CD14-positive monocyte (primary cell): ENCODE results near the gene LRRC37A. TPM values are rescaled to one million over a fixed set of nuclear protein-coding genes. Genes with fewer than 3 reads are reported as not detected.
"Not testable (repeated sequence)": the region's sequence is repeated elsewhere in the genome, so short reads cannot be mapped to it uniquely, and the experiment has no call there.

Experiments used
- DNase-seq, 3 donors: peaks; one replicate each; pipeline ENCODE4 v3.0.0-alpha.2; 2011 to 2022
- H2AFZ ChIP-seq: 2 replicates; pipeline ENCODE4 v1.6.0; 2012; ENCODE audit warnings: mild to moderate bottlenecking, low read depth, low read length, inconsistent platforms; ENCODE audit not compliant: insufficient read depth, poor library complexity, severe bottlenecking
- H3K27ac ChIP-seq, 2 donors: 1 replicate in 1 of 2; 2 replicates in 1 of 2; pipeline ENCODE4 v1.5.1; 2012 to 2013; ENCODE audit warnings: low read length in 2 of 2, control low read depth in 1 of 2, inconsistent platforms in 1 of 2, low read depth in 1 of 2, mild to moderate bottlenecking in 1 of 2
- H3K27me3 ChIP-seq, 2 donors: one replicate each; pipeline versions ENCODE4 v1.6.0 to v1.6.1; 2011 to 2013; ENCODE audit warnings: low read length in 2 of 2; ENCODE audit not compliant: control insufficient read depth in 2 of 2, insufficient read depth in 2 of 2
- H3K36me3 ChIP-seq, 2 donors: replicated peaks in 1 of 2; 1 replicate in 1 of 2; 2 replicates in 1 of 2; pipeline versions ENCODE4 v1.5.1 to v1.6.1; 2012 to 2013; ENCODE audit warnings: low read length in 2 of 2, control low read depth in 1 of 2, inconsistent platforms in 1 of 2, mild to moderate bottlenecking in 1 of 2; ENCODE audit not compliant: insufficient read depth in 2 of 2, control insufficient read depth in 1 of 2
- H3K4me1 ChIP-seq, 2 donors: 1 replicate in 1 of 2; 2 replicates in 1 of 2; pipeline versions ENCODE4 v1.5.1 to v1.6.1; 2012 to 2013; ENCODE audit warnings: low read length in 2 of 2, control low read depth in 1 of 2, inconsistent platforms in 1 of 2, mild to moderate bottlenecking in 1 of 2, moderate library complexity in 1 of 2; ENCODE audit not compliant: insufficient read depth in 2 of 2, control insufficient read depth in 1 of 2
- H3K4me2 ChIP-seq: replicated peaks from 2 replicates; pipeline ENCODE3; 2012; ENCODE audit warnings: low read length, moderate library complexity, mild to moderate bottlenecking; ENCODE audit not compliant: poor library complexity, severe bottlenecking; ENCODE audit errors: extremely low read depth
- H3K4me3 ChIP-seq, 3 experiments: fragments of 200-600 bp in 1 of 3; sonication (generic) in 1 of 3; replicated peaks in 1 of 3; 1 replicate in 2 of 3; 2 replicates in 1 of 3; pipeline ENCODE4 v1.5.1; 2011 to 2013; ENCODE audit warnings: low read length in 3 of 3, mild to moderate bottlenecking in 3 of 3, control low read depth in 2 of 3, low read depth in 2 of 3, inconsistent platforms in 1 of 3, moderate library complexity in 1 of 3
- H3K79me2 ChIP-seq: 2 replicates; pipeline ENCODE4 v1.6.0; 2012; ENCODE audit warnings: mild to moderate bottlenecking, control low read depth, inconsistent platforms, low read length, moderate library complexity; ENCODE audit not compliant: insufficient read depth
- H3K9ac ChIP-seq: 2 replicates; pipeline ENCODE4 v1.6.0; 2017; ENCODE audit warnings: low read length, mild to moderate bottlenecking; ENCODE audit not compliant: insufficient read depth, poor library complexity, severe bottlenecking
- H3K9me3 ChIP-seq, 2 donors: replicated peaks in 1 of 2; 1 replicate in 1 of 2; 2 replicates in 1 of 2; pipeline versions ENCODE4 v1.5.1 to v1.6.1; 2012 to 2013; ENCODE audit warnings: low read length in 2 of 2, control low read depth in 1 of 2; ENCODE audit not compliant: control insufficient read depth in 1 of 2, insufficient read depth in 1 of 2
- H4K20me1 ChIP-seq: 2 replicates; pipeline ENCODE4 v1.6.0; 2012; ENCODE audit warnings: mild to moderate bottlenecking, low read length, control low read depth, moderate library complexity; ENCODE audit not compliant: insufficient read depth
- H3K27ac Mint-ChIP-seq, 7 donors: one replicate each; pipeline ENCODE4 v1.8.0; 2020; ENCODE audit warnings: mild to moderate bottlenecking in 7 of 7, mixed read lengths in 7 of 7, moderate library complexity in 6 of 7, inconsistent platforms in 2 of 7
- H3K27me3 Mint-ChIP-seq, 3 donors: one replicate each; pipeline ENCODE4 v1.8.0; 2021 to 2022; ENCODE audit warnings: low read depth in 3 of 3, mild to moderate bottlenecking in 3 of 3, mixed read lengths in 3 of 3, moderate library complexity in 3 of 3, inconsistent platforms in 1 of 3
- H3K36me3 Mint-ChIP-seq, 2 donors: one replicate each; pipeline ENCODE4 v1.8.0; 2020; ENCODE audit warnings: mixed read lengths in 2 of 2, inconsistent platforms in 1 of 2, mild to moderate bottlenecking in 1 of 2
- H3K4me1 Mint-ChIP-seq: one replicate; pipeline ENCODE4 v1.8.0; 2020; ENCODE audit warnings: mild to moderate bottlenecking, mixed read lengths
- H3K4me3 Mint-ChIP-seq, 2 donors: one replicate each; pipeline ENCODE4 v1.8.0; 2020; ENCODE audit warnings: mild to moderate bottlenecking in 2 of 2, mixed read lengths in 2 of 2, moderate library complexity in 1 of 2
- H3K9me3 Mint-ChIP-seq, 7 donors: one replicate each; pipeline ENCODE4 v1.8.0; 2020 to 2022; ENCODE audit warnings: mixed read lengths in 7 of 7, mild to moderate bottlenecking in 6 of 7, moderate library complexity in 6 of 7, inconsistent platforms in 2 of 7
- WGBS: methylation state at CpG from one replicate; pipeline ENCODE4 v1.1.5; 2013; ENCODE audit warnings: missing lambda C conversion rate; ENCODE audit not compliant: insufficient coverage; 5-methylcytosine and 5-hydroxymethylcytosine counted together
- intact Hi-C, 2 donors: fragments of 100-400 bp; cut with micrococcal nuclease; formaldehyde crosslinking; loops; one replicate each; pipeline versions ENCODE4 v1.15.0 to v1.15.1; 2023
- polyA plus RNA-seq, 3 donors: library from polyadenylated mRNA; depleted of rRNA in 1 of 3; unstranded in 2 of 3; stranded (reverse) in 1 of 3; fragments of 300-500 nt in 2 of 3; fragments of >200 nt in 1 of 3; fragmentation: Illumina TruSeq in 2 of 3; gene quantifications; 1 replicate in 2 of 3; 2 replicates in 1 of 3; pipeline ENCODE4 v1.2.3, GENCODE V29; 2012 to 2021
- TF ChIP-seq, protein P1 (sequence below): fragments of 200-600 bp; IDR thresholded peaks from one replicate; pipeline ENCODE4 v1.8.0; 2022; ENCODE audit warnings: antibody characterized with exemption, mild to moderate bottlenecking

The LRRC37A gene
- polyA plus RNA-seq, 3 donors, result 0.23 to 2.1 (median 0.38) TPM

DNA sequence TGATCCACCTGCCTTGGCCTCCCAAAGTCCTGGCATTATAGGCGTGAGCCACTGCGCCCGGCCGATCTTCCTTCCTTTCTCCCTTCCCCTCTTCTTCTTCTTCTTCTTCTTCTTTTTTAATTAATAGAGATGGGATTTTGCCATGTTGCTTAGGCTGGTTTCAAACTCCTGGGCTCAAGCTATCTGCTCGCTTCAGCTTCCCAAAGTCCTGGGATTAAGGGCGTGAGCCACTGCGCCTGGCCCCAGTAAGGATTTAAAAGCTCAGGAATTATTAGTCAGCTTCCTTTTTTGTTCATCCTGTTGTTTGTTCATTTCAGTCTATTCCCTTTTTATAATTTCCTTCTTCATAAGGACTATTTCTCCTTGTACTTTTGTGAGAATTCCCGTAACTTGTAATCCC is 32.7 kb upstream of the LRRC37A start:
- H3K4me3 Mint-ChIP-seq, result peak overlapping the region in 1 of 2 donors; percentile 61
- no peak for DNase-seq
- no peaks in the 10 kb centered on the region for H3K9me3 ChIP-seq
- H3K9ac ChIP-seq, result no peak overlapping the region
- peaks cover 15 to 37% (median 33%) of the 10 kb centered on the region in 3 donors for H3K27me3 Mint-ChIP-seq
- peaks cover 29% of the 10 kb centered on the region for H3K4me1 Mint-ChIP-seq
- no peak overlapping the region for H3K4me3 ChIP-seq
- H4K20me1 ChIP-seq, result no peaks in the 10 kb centered on the region
- no peak overlapping the region for H3K27ac ChIP-seq
- H3K27me3 ChIP-seq, result no peaks in the 10 kb centered on the region
- peaks cover 7 to 25% of the 10 kb centered on the region in 2 donors for H3K4me1 ChIP-seq
- H3K36me3 Mint-ChIP-seq, result peaks cover 0 to 3% of the 10 kb centered on the region in 2 donors
- no peak overlapping the region for H2AFZ ChIP-seq
- WGBS, result 100% methylated on average over 2 of the region's 8 CpGs
- TF ChIP-seq, protein P1, sequence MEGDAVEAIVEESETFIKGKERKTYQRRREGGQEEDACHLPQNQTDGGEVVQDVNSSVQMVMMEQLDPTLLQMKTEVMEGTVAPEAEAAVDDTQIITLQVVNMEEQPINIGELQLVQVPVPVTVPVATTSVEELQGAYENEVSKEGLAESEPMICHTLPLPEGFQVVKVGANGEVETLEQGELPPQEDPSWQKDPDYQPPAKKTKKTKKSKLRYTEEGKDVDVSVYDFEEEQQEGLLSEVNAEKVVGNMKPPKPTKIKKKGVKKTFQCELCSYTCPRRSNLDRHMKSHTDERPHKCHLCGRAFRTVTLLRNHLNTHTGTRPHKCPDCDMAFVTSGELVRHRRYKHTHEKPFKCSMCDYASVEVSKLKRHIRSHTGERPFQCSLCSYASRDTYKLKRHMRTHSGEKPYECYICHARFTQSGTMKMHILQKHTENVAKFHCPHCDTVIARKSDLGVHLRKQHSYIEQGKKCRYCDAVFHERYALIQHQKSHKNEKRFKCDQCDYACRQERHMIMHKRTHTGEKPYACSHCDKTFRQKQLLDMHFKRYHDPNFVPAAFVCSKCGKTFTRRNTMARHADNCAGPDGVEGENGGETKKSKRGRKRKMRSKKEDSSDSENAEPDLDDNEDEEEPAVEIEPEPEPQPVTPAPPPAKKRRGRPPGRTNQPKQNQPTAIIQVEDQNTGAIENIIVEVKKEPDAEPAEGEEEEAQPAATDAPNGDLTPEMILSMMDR, result no peak
- H3K4me2 ChIP-seq, result no peak overlapping the region
- peaks cover 0 to 6% (median 2%) of the 10 kb centered on the region in 7 donors for H3K9me3 Mint-ChIP-seq
- no peaks in the 10 kb centered on the region for H3K79me2 ChIP-seq
- H3K27ac Mint-ChIP-seq, result no peak overlapping the region
- no peaks in the 10 kb centered on the region for H3K36me3 ChIP-seq
- intact Hi-C loops, result loop anchor here in 1 of 2 donors (10.0 kb wide), 1 partner anchor 367 kb away; the partner anchor contains the start of gene MAPT

DNA sequence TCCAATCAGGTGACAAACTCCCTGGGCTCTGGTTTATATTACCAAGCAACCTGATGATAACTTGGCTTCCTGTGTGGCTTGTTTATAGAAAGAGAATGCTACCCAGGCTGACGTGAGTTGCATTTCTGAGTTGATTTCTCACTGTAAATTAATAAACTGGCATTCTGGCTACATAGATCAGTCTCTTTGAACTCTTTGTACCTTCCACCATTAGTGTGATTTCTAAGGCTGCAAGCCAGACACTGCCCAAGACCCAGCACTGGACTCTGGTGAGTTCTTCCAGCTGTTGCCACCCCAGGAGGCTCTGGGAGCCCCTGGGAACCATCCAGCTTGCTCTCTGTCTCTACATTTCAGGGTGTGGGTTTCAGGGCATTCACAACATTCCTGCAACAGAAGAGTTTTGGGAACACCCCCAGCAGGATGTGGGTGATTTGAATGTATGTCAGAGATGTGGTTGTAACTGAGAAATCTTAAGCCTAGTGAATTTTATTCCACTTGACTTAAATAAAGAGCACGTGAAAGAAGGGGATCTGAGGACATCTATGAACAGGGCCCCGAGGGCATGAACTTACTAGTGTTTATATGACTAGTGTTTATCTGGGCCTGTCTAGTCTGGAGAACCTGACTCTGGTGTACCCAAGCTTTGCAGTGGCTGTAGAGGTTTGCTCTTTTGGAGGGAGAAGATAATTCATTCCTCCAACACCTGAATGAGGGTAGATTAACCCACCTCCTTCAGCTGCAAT is 30.3 kb upstream of the LRRC37A start:
- peaks cover 14 to 34% of the 10 kb centered on the region in 2 donors for H3K4me1 ChIP-seq
- DNase-seq, result no peak
- peaks cover 27 to 49% (median 44%) of the 10 kb centered on the region in 3 donors for H3K27me3 Mint-ChIP-seq
- peaks cover 0 to 6% (median 2%) of the 10 kb centered on the region in 7 donors for H3K9me3 Mint-ChIP-seq
- H3K27me3 ChIP-seq, result no peaks in the 10 kb centered on the region
- no peaks in the 10 kb centered on the region for H3K36me3 ChIP-seq
- peaks cover 0 to 3% of the 10 kb centered on the region in 2 donors for H3K36me3 Mint-ChIP-seq
- peak overlapping the region in 2 of 7 donors; percentile 11 to 63 for H3K27ac Mint-ChIP-seq
- no peaks in the 10 kb centered on the region for H4K20me1 ChIP-seq
- peaks cover 41% of the 10 kb centered on the region for H3K4me1 Mint-ChIP-seq
- intact Hi-C loops, result loop anchor here in 1 of 2 donors (10.0 kb wide), 1 partner anchor 370 kb away; the partner anchor contains the start of gene MAPT
- TF ChIP-seq, protein P1, result no peak
- no peak overlapping the region for H3K4me3 Mint-ChIP-seq
- WGBS, result 0% methylated on average over 1 of the region's 3 CpGs
- no peak overlapping the region for H3K27ac ChIP-seq
- no peak overlapping the region for H3K9ac ChIP-seq
- no peak overlapping the region for H2AFZ ChIP-seq
- no peak overlapping the region for H3K4me3 ChIP-seq
- no peaks in the 10 kb centered on the region for H3K79me2 ChIP-seq
- no peak overlapping the region for H3K4me2 ChIP-seq
- no peaks in the 10 kb centered on the region for H3K9me3 ChIP-seq

DNA sequence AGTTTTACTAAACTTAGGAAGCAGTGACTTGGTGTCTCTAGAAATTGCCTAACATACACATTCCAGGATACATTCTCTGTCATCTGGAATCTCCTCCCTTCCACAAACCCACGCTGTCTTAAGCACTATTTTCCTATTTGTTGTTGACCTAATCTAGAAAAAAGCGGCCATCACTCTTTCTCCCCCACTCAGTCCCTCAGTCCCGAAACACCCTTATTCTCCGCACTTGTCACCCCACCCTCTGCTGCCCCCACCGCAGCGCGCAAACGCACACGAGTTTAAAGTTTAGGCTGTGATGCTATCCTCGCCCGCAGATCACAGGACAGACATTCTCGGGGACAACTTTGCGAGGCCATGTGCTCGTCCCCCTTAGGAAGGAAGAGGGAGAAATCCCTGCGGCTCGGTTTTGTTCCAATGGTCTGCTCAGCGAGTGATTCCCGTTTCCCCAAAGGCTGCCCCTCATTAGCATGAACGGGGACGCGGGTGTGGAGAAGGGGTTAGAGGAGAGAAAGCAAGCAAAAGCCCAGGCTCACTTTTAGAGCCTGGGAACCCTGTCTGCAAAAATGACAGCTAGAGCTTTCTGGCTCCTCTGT is 28.8 kb upstream of the LRRC37A start:
- H4K20me1 ChIP-seq, H3K36me3 ChIP-seq, H3K9me3 ChIP-seq, H3K79me2 ChIP-seq, H3K9me3 Mint-ChIP-seq, H3K36me3 Mint-ChIP-seq, DNase-seq, H3K27me3 ChIP-seq: not testable (repeated sequence)
- peak overlapping the region; percentile 88 to 97 for H3K4me3 Mint-ChIP-seq
- Histone ChIP-seq H3K27ac (peak overlapping the region; percentile 67 to 72), H3K4me1 (peaks cover 14 to 30% of the 10 kb centered on the region in 2 donors), H3K9ac (peak overlapping the region; percentile 74), H2AFZ (peak overlapping the region; percentile 99), H3K4me3 (peak overlapping the region; percentile 42 to 91 (median 53)), H3K4me2 (peak overlapping the region; percentile 84)
- WGBS, result 13% methylated on average over 14 of the region's 21 CpGs
- intact Hi-C loops, result loop anchor here (2.0 to 10.0 kb wide), 2 partner anchors 71 to 371 kb away; partner anchors contain the start of gene MAPT (in 1 of the 2)
- peak overlapping the region; percentile 44 to 90 (median 84) for H3K27ac Mint-ChIP-seq
- H3K4me1 Mint-ChIP-seq, result peaks cover 34% of the 10 kb centered on the region
- peaks cover 20 to 44% (median 38%) of the 10 kb centered on the region in 3 donors for H3K27me3 Mint-ChIP-seq
